OCI-LY3 (cell line): Measurements from ENCODE around the gene PEMT.

ENCODE experiments used
- H2AFZ ChIP-seq: fragments of 200-600, 300-600 bp; shearing (Covaris generic); 2 replicates; pipeline ENCODE4 v1.6.0; 2014; ENCODE audit warnings: antibody characterized with exemption, low read depth, low read length
- H3K27ac ChIP-seq: fragments of 200-600, 300-600 bp; sonication (generic); 2 replicates; pipeline ENCODE4 v1.5.1; 2014; ENCODE audit warnings: mild to moderate bottlenecking, low read length, moderate library complexity, mixed read lengths
- H3K27me3 ChIP-seq: fragments of 200-600, 300-600 bp; sonication (generic); 2 replicates; pipeline ENCODE4 v1.6.1; 2014; ENCODE audit warnings: low read depth, low read length, mixed read lengths
- H3K36me3 ChIP-seq: fragments of 200-600, 300-600 bp; sonication (generic); replicated peaks from 2 replicates; pipeline ENCODE3; 2014; ENCODE audit warnings: low read depth, low read length, mixed read lengths
- H3K4me1 ChIP-seq: fragments of 300-600, 200-600 bp; sonication (generic); 2 replicates; pipeline ENCODE4 v1.6.1; 2014; ENCODE audit warnings: low read length, mixed read lengths
- H3K4me2 ChIP-seq: fragments of 200-600, 300-600 bp; sonication (generic); 2 replicates; pipeline ENCODE4 v1.6.1; 2014; ENCODE audit warnings: low read length, mixed read lengths
- H3K4me3 ChIP-seq: fragments of 300-600, 200-600 bp; sonication (generic); 2 replicates; pipeline ENCODE4 v1.5.1; 2014; ENCODE audit warnings: antibody characterized with exemption, mild to moderate bottlenecking, low read length, moderate library complexity
- H3K79me2 ChIP-seq: fragments of 300-600, 200-600 bp; shearing (Covaris generic); 2 replicates; pipeline ENCODE4 v1.6.1; 2014; ENCODE audit warnings: mild to moderate bottlenecking, low read length, mixed read lengths
- H3K9ac ChIP-seq: fragments of 300-600, 200-600 bp; shearing (Covaris generic); 2 replicates; pipeline ENCODE4 v1.6.0; 2014; ENCODE audit warnings: mild to moderate bottlenecking, low read length, moderate library complexity
- H3K9me3 ChIP-seq: fragments of 200-600, 300-600 bp; shearing (Covaris generic); 2 replicates; pipeline ENCODE4 v1.6.1; 2014; ENCODE audit warnings: low read length, mixed read lengths; ENCODE audit not compliant: insufficient read depth
- H4K20me1 ChIP-seq: fragments of 200-600, 300-600 bp; sonication (generic); 2 replicates; pipeline ENCODE4 v1.6.1; 2016; ENCODE audit warnings: low read length, mixed read lengths; ENCODE audit not compliant: insufficient read depth
- EZH2phosphoT487 ChIP-seq: fragments of 200-600 bp; shearing (Covaris generic); IDR thresholded peaks from 2 replicates; pipeline ENCODE4 v1.6.1; 2018; ENCODE audit warnings: antibody characterized with exemption, mixed run types, low read depth
- TF ChIP-seq, protein P1 (sequence below): fragments of 200-600, 300-600 bp; sonication (generic); IDR thresholded peaks from 2 replicates; pipeline ENCODE4 v1.5.1; 2014; ENCODE audit warnings: antibody characterized with exemption, low read length, low read depth

Gene PEMT

DNA sequence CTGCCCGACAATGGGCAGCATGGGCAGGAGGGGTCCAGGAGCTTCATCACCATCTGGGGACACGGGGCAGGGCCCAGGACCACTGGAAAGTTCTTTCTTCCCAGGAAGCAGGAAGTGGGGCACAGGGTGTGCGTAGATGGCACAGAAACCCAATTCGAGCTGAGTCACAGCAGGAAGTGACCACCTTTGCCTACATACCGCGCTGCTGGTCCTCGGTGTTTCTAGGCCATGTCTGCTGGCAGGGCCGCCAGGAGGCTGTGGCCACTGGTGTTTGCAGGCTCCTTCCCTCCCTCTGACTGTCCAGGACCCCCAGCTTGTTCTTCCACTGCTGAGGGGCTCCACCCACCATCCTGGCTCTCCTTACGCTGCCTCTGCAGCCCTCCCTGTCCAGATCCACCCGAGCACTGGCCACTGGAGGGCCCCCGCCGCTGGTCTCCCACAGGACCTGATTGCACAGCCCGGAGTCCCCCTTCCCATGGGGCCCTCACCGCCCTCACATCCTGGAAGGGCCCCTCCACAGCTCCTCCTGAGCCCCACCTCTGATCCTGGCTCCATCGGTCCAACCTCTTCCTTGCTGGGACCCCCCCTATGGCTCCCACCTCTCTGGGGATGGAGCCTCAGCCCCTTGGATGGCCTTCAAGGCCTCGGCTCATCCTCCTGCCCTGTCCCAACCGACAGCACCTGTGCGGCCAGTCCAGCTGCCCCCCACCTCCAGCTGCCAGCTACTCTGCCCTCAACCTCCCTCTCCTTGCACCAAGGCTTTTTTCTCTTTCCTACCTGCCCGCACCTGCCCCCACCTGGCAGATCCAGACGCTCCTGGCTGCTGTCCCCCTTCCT, 80.8 kb downstream of the PEMT start:
- no peaks in the 10 kb centered on the region for H4K20me1 ChIP-seq
- H3K9me3 ChIP-seq: no peaks in the 10 kb centered on the region
- no peaks in the 10 kb centered on the region for H3K27me3 ChIP-seq
- no peak overlapping the region for H3K27ac ChIP-seq
- H3K4me2 ChIP-seq: no peak overlapping the region
- H2AFZ ChIP-seq: no peak overlapping the region
- no peak overlapping the region for H3K4me3 ChIP-seq
- TF ChIP-seq, protein P1, sequence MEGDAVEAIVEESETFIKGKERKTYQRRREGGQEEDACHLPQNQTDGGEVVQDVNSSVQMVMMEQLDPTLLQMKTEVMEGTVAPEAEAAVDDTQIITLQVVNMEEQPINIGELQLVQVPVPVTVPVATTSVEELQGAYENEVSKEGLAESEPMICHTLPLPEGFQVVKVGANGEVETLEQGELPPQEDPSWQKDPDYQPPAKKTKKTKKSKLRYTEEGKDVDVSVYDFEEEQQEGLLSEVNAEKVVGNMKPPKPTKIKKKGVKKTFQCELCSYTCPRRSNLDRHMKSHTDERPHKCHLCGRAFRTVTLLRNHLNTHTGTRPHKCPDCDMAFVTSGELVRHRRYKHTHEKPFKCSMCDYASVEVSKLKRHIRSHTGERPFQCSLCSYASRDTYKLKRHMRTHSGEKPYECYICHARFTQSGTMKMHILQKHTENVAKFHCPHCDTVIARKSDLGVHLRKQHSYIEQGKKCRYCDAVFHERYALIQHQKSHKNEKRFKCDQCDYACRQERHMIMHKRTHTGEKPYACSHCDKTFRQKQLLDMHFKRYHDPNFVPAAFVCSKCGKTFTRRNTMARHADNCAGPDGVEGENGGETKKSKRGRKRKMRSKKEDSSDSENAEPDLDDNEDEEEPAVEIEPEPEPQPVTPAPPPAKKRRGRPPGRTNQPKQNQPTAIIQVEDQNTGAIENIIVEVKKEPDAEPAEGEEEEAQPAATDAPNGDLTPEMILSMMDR: no peak
- no peak for TF ChIP-seq EZH2phosphoT487
- no peak overlapping the region for H3K9ac ChIP-seq
- H3K4me1 ChIP-seq: no peaks in the 10 kb centered on the region
- H3K36me3 ChIP-seq: no peaks in the 10 kb centered on the region
- no peaks in the 10 kb centered on the region for H3K79me2 ChIP-seq

DNA sequence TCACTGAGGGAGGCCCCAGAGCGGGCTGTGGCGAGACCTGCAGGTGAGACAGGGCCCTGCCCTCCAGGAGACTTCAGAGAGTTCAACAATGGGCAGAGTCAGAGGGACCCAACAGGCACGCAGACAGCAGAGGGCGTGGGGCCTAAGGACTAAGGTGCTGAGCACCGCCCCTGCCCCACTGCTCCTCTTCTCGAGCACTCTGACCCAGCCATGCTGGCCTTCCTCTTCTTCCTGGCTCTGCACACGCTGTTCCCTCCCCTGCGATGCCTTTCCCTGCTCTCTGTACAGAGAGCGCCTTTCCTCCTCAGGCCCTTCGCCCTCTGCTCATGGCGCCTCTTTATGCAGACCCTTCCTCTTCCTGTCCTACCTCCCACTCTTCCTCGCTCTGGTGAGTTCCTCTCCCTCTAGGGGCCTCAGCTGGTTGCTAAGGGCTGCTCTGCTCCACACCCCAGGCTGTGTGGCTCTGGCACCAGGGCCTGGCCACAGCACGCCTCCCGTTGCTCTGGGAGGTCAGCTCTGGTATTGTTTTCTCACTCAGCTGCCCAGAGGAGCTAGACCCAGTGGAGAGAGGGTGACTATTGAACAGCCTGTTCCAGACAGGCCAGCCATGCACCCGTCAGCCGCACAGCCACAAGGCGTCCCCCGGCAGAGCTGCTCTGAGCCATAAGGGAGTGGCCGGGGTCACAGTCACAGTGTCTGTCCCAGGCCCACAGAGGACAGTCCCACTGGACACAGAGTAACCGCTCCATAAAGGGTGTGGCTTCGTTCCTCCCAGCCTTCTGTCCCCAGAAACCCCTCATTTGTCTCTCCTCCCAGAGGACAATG, 81.7 kb downstream of the PEMT start:
- H3K27ac ChIP-seq: no peak overlapping the region
- H3K9me3 ChIP-seq: no peaks in the 10 kb centered on the region
- no peak overlapping the region for H3K4me2 ChIP-seq

DNA sequence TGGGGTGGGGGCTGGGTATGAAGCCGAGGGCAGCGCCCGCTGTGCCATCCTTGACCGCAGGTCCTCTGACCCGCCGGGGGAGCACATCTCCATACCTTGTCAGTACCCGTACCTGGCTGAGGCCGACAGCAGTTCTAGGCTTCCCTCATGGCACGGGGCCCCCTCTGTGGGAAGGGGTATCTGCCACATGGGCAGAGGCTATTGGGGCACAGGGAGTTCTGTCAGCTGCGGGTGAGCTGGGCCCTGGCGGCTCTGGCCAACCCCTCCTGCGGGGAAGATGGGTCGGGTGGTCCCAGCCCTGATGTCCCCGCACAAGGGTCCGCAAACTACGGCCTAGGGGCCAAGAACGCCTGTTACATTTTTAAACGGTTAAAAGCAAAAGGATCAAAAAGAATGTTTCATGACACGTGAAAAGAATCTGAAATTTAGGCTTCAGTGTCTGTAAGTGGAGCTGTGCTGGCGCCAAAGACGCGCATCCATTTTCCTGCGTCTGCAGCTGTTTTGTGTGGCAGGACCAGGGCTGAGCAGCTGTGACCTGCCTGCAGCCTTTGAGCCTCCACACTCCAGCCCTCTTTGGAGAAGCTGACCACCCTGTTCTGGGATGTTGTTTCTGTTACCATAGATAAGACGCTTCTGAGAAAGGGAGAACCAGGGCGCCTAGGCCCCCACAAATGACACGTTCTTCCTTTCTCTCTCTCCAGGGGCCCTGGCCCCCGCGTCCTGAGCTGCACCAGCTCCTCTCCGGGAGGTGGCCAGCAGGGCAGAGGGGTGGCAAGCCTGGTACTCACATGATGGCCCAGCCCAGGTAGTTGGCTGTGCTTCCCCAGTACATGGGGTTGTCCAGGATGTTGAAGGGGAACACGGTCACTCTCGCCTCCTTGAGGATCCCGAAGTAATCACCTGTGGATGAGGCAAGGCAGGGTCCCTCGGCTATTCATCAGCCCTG, 82.6 kb downstream of the PEMT start:
- Histone ChIP-seq H3K4me1 (no peaks in the 10 kb centered on the region), H4K20me1 (no peaks in the 10 kb centered on the region), H3K27ac (no peak overlapping the region)

More for the DNA sequence above, 81.7 kb downstream of the PEMT start:
- no peak for TF ChIP-seq EZH2phosphoT487
- TF ChIP-seq, protein P1: no peak
- Histone ChIP-seq H3K4me1 (no peaks in the 10 kb centered on the region), H2AFZ (no peak overlapping the region), H3K36me3 (no peaks in the 10 kb centered on the region), H3K4me3 (no peak overlapping the region), H3K27me3 (no peaks in the 10 kb centered on the region), H4K20me1 (no peaks in the 10 kb centered on the region), H3K79me2 (no peaks in the 10 kb centered on the region), H3K9ac (no peak overlapping the region)

More for the DNA sequence above, 82.6 kb downstream of the PEMT start:
- H3K79me2 ChIP-seq: no peaks in the 10 kb centered on the region
- H3K4me3 ChIP-seq: no peak overlapping the region
- no peaks in the 10 kb centered on the region for H3K36me3 ChIP-seq
- H3K9me3 ChIP-seq: no peaks in the 10 kb centered on the region
- H3K9ac ChIP-seq: no peak overlapping the region
- no peak overlapping the region for H3K4me2 ChIP-seq
- H2AFZ ChIP-seq: no peak overlapping the region
- no peak for TF ChIP-seq EZH2phosphoT487
- TF ChIP-seq, protein P1: no peak
- H3K27me3 ChIP-seq: no peaks in the 10 kb centered on the region
